Muscle layer of duodenum (tissue), 2 donors: ENCODE data around the gene IDUA.
A peak's percentile ranks its signal among the peaks of the same experiment; 100 is the strongest.

Source experiments
- H3K27ac ChIP-seq: one replicate; pipeline ENCODE4 v1.7.0; 2013; ENCODE audit warnings: mild to moderate bottlenecking, low read length
- H3K27me3 ChIP-seq: one replicate; pipeline ENCODE4 v1.7.0; 2013; ENCODE audit warnings: low read depth, mild to moderate bottlenecking, control low read depth, low read length
- H3K36me3 ChIP-seq, 2 donors: one replicate each; pipeline ENCODE4 v1.7.0; 2013; ENCODE audit warnings: low read length in 2 of 2, control low read depth in 1 of 2, mild to moderate bottlenecking in 1 of 2; ENCODE audit not compliant: insufficient read depth in 2 of 2, control insufficient read depth in 1 of 2
- H3K4me1 ChIP-seq, 2 donors: one replicate each; pipeline ENCODE4 v1.7.0; 2013; ENCODE audit warnings: low read length in 2 of 2, mild to moderate bottlenecking in 2 of 2, control low read depth in 1 of 2, moderate library complexity in 1 of 2; ENCODE audit not compliant: insufficient read depth in 2 of 2, control insufficient read depth in 1 of 2
- H3K4me3 ChIP-seq, 2 donors: one replicate each; pipeline ENCODE4 v1.7.0; 2013; ENCODE audit warnings: low read length in 2 of 2, low read depth in 1 of 2, mild to moderate bottlenecking in 1 of 2
- H3K9me3 ChIP-seq, 2 donors: one replicate each; pipeline ENCODE4 v1.7.0; 2013; ENCODE audit warnings: low read length in 2 of 2, control low read depth in 1 of 2, mild to moderate bottlenecking in 1 of 2; ENCODE audit not compliant: control insufficient read depth in 1 of 2
- donor health status: healthy.

The IDUA gene

DNA sequence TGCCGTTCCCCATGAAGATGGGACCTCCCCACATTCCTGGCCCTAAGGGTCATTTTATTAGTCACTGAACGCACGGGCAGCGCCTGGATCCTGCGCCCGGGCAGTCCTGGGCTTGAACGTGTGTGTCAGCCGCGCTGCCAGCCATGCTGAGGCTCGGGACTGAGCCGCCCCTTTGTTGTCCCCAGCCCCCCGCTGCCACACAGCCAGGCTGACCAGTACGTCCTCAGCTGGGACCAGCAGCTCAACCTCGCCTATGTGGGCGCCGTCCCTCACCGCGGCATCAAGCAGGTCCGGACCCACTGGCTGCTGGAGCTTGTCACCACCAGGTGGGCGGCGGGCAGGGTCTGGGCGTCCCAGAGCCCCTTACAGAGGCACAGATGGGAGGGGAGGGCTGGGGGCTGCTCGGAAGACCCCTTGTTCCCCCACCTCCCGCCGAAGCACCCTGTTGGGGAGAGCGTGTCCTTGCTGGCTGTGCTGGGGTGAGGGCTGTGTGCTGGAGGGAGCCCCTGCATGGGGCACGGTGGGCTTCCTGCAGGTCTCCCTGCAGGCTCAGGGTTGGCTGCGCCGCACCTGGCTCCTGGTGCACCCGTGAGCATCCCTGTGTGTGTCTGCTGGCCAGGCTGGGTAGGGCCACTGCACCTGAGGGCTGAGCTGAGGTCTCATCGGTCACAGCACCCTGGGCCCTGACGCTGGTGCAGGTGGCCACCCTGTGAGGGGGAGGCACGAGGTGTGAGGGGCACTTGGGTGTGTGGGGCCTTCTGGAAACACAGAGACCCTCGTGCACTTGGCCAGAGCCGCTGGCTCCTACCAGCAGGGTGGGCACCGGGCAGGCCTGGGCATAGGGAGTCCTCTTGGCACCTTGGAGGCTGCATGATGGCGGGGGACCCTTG lies 1.0 kb downstream of the IDUA start:
- H3K36me3 ChIP-seq = peaks cover 0 to 30% of the 10 kb centered on the region in 2 donors
- peaks cover 4 to 31% of the 10 kb centered on the region in 2 donors for H3K4me1 ChIP-seq
- peak overlapping the region; percentile 72 to 83 for H3K4me3 ChIP-seq
- no peak overlapping the region for H3K27ac ChIP-seq
- no peaks in the 10 kb centered on the region for H3K9me3 ChIP-seq
- H3K27me3 ChIP-seq = no peaks in the 10 kb centered on the region

DNA sequence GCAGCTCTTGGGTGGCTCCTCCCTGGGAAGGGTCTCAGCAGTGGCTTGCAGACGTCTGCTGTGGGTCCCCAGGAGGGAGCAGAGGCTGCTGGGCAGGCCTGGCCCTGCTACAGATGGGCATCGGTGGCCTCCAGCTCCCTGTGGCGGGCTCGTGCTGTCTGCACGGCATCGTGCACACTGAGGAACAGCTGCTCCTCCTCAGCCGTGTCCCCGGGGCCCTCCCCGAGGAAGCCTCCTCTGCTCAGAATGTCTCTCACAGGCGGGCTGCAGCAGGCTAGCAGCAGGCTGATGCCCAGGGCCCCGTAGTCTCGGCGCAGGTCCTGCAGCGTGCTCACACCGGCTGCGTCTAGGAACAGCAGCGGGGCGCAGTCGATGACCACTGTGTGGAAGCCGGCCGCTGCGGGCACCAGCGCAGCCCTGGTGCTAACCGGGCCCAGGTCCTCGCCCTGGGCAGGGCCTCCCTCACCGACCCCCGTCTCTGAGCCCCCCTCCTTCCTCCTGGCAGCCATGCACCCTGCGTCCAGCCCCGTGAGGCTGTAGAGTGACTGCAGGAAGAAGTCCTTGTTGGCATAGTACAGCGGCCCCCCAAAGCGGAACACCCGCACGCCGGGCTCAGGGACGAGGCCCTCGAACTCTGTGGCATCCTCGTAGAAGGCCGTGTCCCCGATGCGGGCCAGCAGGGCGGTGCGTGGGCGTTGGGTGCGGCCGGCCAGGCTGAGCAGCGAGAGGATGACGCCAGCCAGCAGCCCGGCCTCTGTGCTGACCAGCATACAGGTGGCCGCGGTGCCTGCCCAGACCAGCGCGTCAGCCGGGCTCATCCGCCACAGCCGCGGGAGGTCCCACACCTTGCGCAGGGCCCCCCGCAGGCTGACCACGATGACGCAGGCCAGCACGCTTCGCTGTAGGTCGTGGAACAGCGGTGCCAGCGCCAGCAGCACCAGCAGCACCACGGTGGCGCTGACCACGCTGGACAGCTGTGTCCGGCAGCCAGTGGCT lies 2.2 kb downstream of the IDUA start:
- H3K4me1 ChIP-seq = peaks cover 4 to 31% of the 10 kb centered on the region in 2 donors
- H3K4me3 ChIP-seq = no peak overlapping the region
- H3K9me3 ChIP-seq = no peaks in the 10 kb centered on the region
- peaks cover 0 to 30% of the 10 kb centered on the region in 2 donors for H3K36me3 ChIP-seq
- H3K27me3 ChIP-seq = no peaks in the 10 kb centered on the region
- H3K27ac ChIP-seq = no peak overlapping the region

- no peak overlapping the region for H3K27ac ChIP-seq
- no peak overlapping the region for H3K4me3 ChIP-seq
- H3K36me3 ChIP-seq = peaks cover 0 to 30% of the 10 kb centered on the region in 2 donors
- peaks cover 4 to 28% of the 10 kb centered on the region in 2 donors for H3K4me1 ChIP-seq
- no peaks in the 10 kb centered on the region for H3K27me3 ChIP-seq
- H3K9me3 ChIP-seq = no peaks in the 10 kb centered on the region
Observed at GRCh38 chr4:989722-990471, 3.1 kb downstream of the IDUA start.

GRCh38 chr4:990746-991367 lies 4.0 kb downstream of the IDUA start:
- Histone ChIP-seq H3K4me3 (no peak overlapping the region), H3K27me3 (no peaks in the 10 kb centered on the region), H3K36me3 (peaks cover 0 to 30% of the 10 kb centered on the region in 2 donors), H3K27ac (no peak overlapping the region), H3K4me1 (peaks cover 4 to 20% of the 10 kb centered on the region in 2 donors), H3K9me3 (no peaks in the 10 kb centered on the region)

- H3K36me3 ChIP-seq = peaks cover 0 to 30% of the 10 kb centered on the region in 2 donors
- H3K27me3 ChIP-seq = peaks cover 8% of the 10 kb centered on the region
- peaks cover 0 to 13% of the 10 kb centered on the region in 2 donors for H3K4me1 ChIP-seq
- no peak overlapping the region for H3K4me3 ChIP-seq
- H3K9me3 ChIP-seq = no peaks in the 10 kb centered on the region
- H3K27ac ChIP-seq = peak overlapping the region; percentile 39
Observed at GRCh38 chr4:991451-992296, 4.8 kb downstream of the IDUA start.

DNA sequence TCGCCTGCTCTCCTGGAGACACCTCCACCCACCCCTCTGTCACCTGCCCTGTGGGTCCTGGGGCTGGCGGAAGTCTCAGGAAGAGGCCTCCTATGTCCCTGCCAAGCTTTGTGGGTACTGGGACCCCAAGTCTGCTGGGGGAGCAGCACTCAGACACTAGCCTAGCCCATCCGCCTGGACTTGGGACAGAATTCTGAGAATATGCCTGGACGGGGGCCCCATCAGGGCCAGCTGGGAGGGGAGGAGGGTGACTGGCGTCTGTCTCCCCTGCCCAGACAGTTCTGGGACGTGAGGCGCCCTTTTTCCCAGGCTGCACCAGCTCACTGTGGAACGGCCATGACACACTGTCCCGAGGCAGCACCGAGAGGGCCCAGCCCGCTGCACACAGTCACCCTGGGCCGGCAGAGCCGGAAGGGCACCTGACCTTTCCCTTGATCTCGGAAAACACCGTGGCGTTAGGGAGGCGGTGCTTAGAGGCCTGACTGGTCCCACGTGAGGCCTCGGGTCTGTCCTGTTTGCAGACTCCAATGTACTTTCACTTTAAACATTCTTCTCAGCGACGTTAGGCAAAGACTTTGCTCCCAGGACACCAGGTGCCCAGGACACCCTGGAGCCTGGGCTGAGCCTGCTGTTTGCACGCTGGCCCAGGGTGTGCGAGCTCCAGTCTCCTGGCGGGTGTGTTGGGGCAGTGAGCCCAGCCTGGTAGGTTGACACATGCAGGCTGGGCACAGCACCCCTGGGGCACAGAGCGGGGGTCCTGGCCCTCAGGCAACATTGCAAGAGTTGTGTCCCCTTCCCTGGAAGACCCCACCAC lies 5.7 kb downstream of the IDUA start:
- Histone ChIP-seq H3K4me3 (peak overlapping the region; percentile 8 to 18), H3K27ac (peak overlapping the region; percentile 39), H3K4me1 (peaks cover 0 to 10% of the 10 kb centered on the region in 2 donors)

GRCh38 chr4:993111-994029 lies 6.5 kb downstream of the IDUA start, which contains the start of gene SLC26A1:
TSS of gene SLC26A1 (minus strand) at chr4:993404. CDS start at chr4:991703, 1,701 bp downstream.
- Histone ChIP-seq H3K4me1 (peaks cover 0 to 10% of the 10 kb centered on the region in 2 donors), H3K9me3 (no peaks in the 10 kb centered on the region), H3K27me3 (peaks cover 18% of the 10 kb centered on the region), H3K4me3 (peak within 1 kb of the TSS; percentile 8 to 18), H3K27ac (peak within 1 kb of the TSS; percentile 39), H3K36me3 (peaks cover 0 to 30% of the 10 kb centered on the region in 2 donors)

More for the DNA sequence above, 5.7 kb downstream of the IDUA start:
- peaks cover 11% of the 10 kb centered on the region for H3K27me3 ChIP-seq
- H3K36me3 ChIP-seq = peaks cover 0 to 30% of the 10 kb centered on the region in 2 donors
- no peaks in the 10 kb centered on the region for H3K9me3 ChIP-seq

DNA sequence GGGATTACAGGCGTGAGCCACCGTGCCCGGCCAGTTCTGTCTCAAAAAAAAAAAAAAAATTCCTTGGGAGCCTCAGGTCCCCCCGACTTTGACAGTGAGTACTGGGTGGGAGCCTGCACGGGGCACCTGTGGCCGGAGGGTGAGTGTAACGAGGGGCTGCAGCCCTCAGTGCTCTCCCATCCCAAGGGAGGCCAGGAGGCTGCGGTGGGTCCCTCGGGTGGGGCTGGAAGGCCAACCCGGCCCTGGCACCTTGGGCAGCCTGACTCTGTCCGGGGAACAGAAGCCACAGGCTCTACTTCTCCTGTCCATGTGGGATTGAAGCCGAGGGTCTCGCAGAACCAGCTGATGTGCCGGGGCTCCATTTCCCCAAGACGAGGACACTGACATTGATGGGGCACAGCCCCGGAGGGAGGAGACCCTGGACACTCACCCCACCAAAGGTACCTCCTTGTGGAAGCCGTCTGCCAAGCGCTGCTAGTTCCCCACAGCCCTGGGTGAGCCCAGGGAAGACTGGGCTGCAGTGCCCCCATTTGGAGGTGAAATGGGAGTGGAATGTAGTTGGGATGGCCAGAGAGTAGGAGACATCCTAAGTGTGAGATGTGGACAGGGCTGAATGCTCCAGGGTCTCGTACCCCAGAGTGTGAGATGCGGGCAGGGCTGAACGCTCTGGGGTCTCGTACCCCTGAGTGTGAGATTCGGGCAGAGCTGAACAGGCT lies 8.6 kb downstream of the IDUA start:
- Histone ChIP-seq H3K4me1 (peaks cover 0 to 13% of the 10 kb centered on the region in 2 donors), H3K36me3 (peaks cover 0 to 15% of the 10 kb centered on the region in 2 donors), H3K27me3 (peaks cover 26% of the 10 kb centered on the region)

More for the DNA sequence above, 8.6 kb downstream of the IDUA start:
- no peaks in the 10 kb centered on the region for H3K9me3 ChIP-seq
- no peak overlapping the region for H3K27ac ChIP-seq
- no peak overlapping the region for H3K4me3 ChIP-seq
